Mucosa of rectum (tissue), 2 donors: ENCODE measurements around the gene SLCO1B1.
"Not testable (repeated sequence)": the region's sequence is repeated elsewhere in the genome, so short reads cannot be mapped to it uniquely, and the experiment has no call there.

ENCODE experiments used
- H3K27ac ChIP-seq, 2 donors: one replicate each; pipeline ENCODE4 v1.7.0; 2013; ENCODE audit warnings: inconsistent platforms in 2 of 2, low read depth in 2 of 2, low read length in 2 of 2
- H3K27me3 ChIP-seq, 2 donors: one replicate each; pipeline ENCODE4 v1.7.0; 2013; ENCODE audit warnings: low read length in 2 of 2; ENCODE audit not compliant: control insufficient read depth in 2 of 2, insufficient read depth in 2 of 2
- H3K36me3 ChIP-seq, 2 donors: one replicate each; pipeline ENCODE4 v1.7.0; 2013; ENCODE audit warnings: low read length in 2 of 2; ENCODE audit not compliant: control insufficient read depth in 2 of 2, insufficient read depth in 2 of 2
- H3K4me1 ChIP-seq, 2 donors: one replicate each; pipeline ENCODE4 v1.7.0; 2013; ENCODE audit warnings: low read length in 2 of 2, mild to moderate bottlenecking in 1 of 2; ENCODE audit not compliant: control insufficient read depth in 2 of 2, insufficient read depth in 2 of 2
- H3K4me3 ChIP-seq, 2 donors: one replicate each; pipeline ENCODE4 v1.7.0; 2013; ENCODE audit warnings: low read length in 2 of 2
- H3K9ac ChIP-seq, 2 donors: one replicate each; pipeline ENCODE4 v1.7.0; 2013; ENCODE audit warnings: low read length in 2 of 2, low read depth in 1 of 2, mild to moderate bottlenecking in 1 of 2
- H3K9me3 ChIP-seq, 2 donors: one replicate each; pipeline ENCODE4 v1.7.0; 2013; ENCODE audit warnings: low read length in 2 of 2; ENCODE audit not compliant: control insufficient read depth in 2 of 2
- donor health status: healthy.
- donor health status: Normal muscosa, but diverticular disease.

SLCO1B1 gene

DNA sequence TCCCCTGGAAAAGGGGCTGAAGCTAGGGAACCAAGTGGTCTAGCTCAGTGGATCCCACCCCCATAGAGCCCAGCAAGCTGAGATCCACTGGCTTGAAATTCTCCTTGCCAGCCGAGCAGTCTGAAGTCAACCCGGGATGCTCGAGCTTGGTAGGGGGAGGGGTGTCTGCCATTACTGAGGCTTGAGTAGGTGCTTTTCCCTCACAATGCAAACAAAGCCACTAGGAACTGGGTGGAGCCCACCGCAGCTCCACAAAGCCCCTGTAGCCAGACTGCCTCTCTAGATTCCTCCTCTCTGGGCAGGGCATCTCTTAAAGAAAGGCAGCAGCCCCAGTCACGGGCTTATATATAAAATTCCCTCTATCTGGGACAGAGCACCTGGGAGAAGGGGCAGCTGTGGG is 18.9 kb downstream of the SLCO1B1 start:
- not testable (repeated sequence) for H3K27ac ChIP-seq, H3K4me1 ChIP-seq, H3K36me3 ChIP-seq, H3K9me3 ChIP-seq, H3K9ac ChIP-seq, H3K4me3 ChIP-seq, H3K27me3 ChIP-seq

DNA sequence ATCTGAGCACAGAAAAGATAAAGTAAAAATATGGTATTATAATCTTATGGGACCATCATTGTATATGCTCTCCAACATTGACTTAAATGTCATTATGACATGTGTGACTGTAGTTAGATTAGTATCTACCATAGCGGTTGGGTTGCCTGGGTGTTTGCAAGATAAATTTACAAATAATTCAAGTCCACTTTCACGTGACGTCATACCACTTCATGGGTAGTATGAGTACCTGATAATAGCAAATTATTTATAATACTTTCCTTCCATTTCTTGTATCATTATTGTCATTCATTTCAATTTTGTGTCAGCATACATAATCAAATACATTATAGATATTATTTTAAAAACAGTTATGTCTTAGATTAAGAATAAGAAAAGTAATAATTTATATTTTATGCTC is 20.2 kb downstream of the SLCO1B1 start:
- Histone ChIP-seq H3K27me3 (no peaks in the 10 kb centered on the region), H3K27ac (no peak overlapping the region), H3K9ac (no peak overlapping the region), H3K4me3 (no peak overlapping the region), H3K36me3 (no peaks in the 10 kb centered on the region), H3K4me1 (no peaks in the 10 kb centered on the region), H3K9me3 (no peaks in the 10 kb centered on the region)

DNA sequence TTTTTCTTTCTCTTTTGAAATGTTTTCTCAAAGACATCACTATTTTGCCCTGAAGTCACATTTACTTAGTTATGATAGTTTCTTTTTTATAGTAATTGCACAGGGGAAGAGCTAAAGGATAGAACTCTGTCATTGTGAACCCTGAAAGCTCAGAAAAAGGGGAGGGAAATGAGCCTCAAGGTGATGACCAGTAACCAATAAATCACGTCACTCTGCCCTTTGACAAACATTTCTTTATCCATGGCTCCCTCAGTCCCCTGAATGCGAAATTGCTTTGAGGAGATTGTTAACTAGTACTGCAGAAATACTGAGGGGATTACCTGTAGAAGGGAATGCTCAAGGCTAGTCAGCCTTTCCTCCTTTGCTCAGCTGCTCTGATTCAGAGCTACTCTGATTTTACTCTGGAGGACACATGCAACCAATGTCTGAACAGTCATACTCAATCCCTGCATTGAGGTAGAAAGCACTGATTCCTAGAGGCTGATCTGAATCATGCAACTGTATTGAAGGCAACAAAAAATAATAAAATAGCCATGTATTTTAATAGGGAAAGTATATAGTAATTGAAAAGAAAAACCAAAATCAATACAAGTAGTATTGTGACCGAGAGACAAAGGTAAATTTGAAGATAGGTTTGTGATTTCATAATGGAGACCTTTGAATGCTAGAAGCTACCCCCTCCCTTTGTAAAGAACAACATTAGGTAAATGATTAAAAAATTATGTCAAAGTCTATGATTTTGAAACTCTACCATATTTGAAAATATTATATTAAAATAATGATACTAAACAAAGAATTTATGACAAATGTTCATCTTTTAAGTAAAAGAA is 24.7 kb downstream of the SLCO1B1 start:
- Histone ChIP-seq H3K27me3 (no peaks in the 10 kb centered on the region), H3K4me3 (no peak overlapping the region), H3K9me3 (no peaks in the 10 kb centered on the region), H3K36me3 (no peaks in the 10 kb centered on the region), H3K4me1 (no peaks in the 10 kb centered on the region), H3K27ac (no peak overlapping the region), H3K9ac (no peak overlapping the region)

DNA sequence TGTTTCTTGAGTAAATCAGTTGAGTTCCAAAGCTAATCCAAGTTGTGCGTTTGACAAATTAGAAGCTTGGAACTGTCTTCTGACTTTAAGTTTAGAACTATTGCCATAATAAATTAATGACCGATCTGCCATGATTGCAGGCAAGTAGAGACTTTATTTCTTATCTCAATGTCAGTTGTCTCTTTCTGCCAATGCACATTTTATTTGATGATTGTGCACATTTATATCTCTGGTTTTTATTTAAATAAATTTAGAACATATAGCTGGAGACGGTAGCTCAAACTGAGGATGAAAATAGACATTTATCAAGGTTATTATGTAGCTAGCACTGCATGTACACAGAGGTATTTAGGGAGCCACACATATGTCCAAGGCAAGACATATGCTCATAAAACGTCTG is 34.1 kb downstream of the SLCO1B1 start:
- no peaks in the 10 kb centered on the region for H3K36me3 ChIP-seq
- H3K27ac ChIP-seq, result no peak overlapping the region
- no peaks in the 10 kb centered on the region for H3K9me3 ChIP-seq
- H3K27me3 ChIP-seq, result no peaks in the 10 kb centered on the region
- no peak overlapping the region for H3K4me3 ChIP-seq
- no peak overlapping the region for H3K9ac ChIP-seq
- no peaks in the 10 kb centered on the region for H3K4me1 ChIP-seq

DNA sequence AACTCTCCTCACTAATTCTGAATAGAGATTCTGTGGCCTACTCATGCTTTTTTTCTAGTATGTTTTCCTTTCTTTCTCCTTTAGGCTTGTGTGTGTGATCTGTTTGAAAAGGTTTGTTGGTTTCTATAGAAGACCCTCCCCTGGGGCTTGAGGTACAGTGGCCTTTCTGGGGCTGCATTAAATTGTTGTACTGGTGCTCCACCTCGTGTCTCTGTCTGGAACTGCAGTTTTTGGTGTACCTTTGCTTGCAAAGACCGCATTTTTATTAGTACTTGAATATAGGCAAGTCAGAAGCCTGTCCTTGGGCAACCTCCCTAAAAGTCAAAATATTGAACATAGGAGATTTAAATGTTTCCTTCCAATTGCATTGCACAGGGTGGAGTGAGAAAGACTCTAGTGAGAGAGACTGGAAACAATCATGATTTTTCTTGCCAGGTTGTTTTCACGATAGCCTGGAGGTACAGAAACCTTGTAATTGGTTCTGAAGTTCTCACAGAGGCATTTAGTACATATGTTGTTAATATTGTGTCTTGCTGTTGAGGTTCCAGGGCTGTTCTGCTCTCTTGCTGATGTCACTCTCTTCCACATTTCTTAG is 39.0 kb downstream of the SLCO1B1 start:
- Histone ChIP-seq H3K27me3 (no peaks in the 10 kb centered on the region), H3K27ac (no peak overlapping the region), H3K4me1 (no peaks in the 10 kb centered on the region), H3K36me3 (no peaks in the 10 kb centered on the region), H3K9me3 (no peaks in the 10 kb centered on the region), H3K4me3 (no peak overlapping the region), H3K9ac (no peak overlapping the region)

DNA sequence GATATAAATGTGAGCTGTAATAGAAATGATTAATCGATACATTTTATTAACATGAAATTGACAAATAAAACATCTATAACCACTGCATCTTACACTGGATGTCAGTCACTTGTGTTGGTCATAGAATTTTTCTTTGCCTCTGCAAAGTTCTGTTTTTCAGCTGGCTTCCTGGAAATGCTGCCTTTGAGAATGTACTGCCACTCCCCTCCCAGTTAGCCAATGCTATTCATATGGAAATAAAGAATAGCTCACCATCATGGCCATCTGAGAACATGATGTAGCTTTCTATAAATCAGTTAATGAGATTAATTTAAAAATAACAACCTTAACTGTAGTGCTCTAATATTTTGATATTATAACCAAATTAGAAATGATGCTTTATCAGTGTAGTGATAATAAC is 41.1 kb downstream of the SLCO1B1 start:
- H3K4me1 ChIP-seq, result no peaks in the 10 kb centered on the region
- no peak overlapping the region for H3K4me3 ChIP-seq
- H3K9me3 ChIP-seq, result no peaks in the 10 kb centered on the region
- no peak overlapping the region for H3K27ac ChIP-seq
- H3K36me3 ChIP-seq, result no peaks in the 10 kb centered on the region
- H3K9ac ChIP-seq, result no peak overlapping the region
- H3K27me3 ChIP-seq, result no peaks in the 10 kb centered on the region

DNA sequence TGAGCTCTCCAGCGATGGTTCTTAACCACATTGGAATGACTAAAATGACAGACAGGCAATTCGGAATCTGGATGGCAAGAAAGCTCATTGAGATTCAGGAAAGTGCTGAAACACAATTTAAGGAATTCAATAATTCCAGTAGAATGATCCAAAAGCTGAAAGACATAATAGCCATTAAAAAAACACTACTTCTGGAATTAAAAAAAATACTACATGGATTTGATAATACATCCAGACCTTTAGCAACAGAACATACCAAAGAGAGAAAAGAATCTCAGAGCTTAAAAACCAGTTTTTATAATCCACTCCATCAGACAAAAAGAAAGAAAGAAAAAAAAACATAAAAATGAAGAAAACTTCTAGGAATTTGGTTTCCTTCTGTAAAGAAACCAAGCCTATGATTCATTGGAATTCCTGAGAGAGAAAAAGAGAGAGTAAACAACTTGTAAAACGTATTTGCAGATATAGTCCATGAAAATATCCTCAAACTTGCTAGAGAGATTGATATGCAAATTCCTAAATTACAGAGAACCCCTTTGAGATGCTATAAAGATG is 52.8 kb downstream of the SLCO1B1 start:
- Histone ChIP-seq H3K27me3 (no peaks in the 10 kb centered on the region), H3K4me3 (no peak overlapping the region), H3K36me3 (no peaks in the 10 kb centered on the region), H3K4me1 (no peaks in the 10 kb centered on the region), H3K9me3 (no peaks in the 10 kb centered on the region), H3K27ac (no peak overlapping the region), H3K9ac (no peak overlapping the region)

DNA sequence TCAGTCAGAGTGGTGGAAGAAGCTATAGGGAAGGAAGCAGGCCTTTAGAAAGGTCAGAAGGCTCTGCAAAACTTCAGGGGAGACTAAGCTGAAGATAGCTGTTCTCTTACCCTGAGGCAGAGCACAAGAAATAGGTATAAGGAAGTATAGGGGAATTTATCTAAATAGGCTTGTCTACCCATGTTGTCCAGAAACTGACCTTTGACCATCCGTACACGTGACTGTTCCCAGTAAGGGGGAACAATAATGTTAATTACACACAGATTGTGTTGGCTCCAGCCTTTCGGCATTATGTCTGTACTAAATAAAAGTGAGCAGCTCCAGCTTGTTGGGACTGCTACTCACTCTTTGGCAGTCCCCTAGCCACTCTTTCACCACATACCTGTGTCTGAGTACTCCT is 59.0 kb downstream of the SLCO1B1 start:
- no peaks in the 10 kb centered on the region for H3K36me3 ChIP-seq

DNA sequence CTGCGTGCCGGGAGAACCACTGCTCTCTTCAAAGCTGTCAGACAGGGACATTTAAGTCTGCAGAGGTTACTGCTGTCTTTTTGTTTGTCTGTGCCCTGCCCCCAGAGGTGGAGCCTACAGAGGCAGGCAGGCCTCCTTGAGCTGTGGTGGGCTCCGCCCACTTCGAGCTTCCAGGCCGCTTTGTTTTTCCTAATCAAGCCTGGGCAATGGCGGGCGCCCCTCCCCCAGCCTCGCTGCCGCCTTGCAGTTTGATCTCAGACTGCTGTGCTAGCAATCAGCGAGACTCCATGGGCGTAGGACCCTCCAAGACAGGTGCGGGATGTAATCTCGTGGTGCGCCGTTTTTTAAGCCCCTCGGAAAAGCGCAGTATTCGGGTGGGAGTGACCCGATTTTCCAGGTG is 83.4 kb downstream of the SLCO1B1 start:
- H3K36me3 ChIP-seq, H3K27me3 ChIP-seq, H3K27ac ChIP-seq, H3K9me3 ChIP-seq, H3K9ac ChIP-seq, H3K4me1 ChIP-seq, H3K4me3 ChIP-seq: not testable (repeated sequence)

More for the DNA sequence above, 59.0 kb downstream of the SLCO1B1 start:
- Histone ChIP-seq H3K9ac (no peak overlapping the region), H3K4me3 (no peak overlapping the region), H3K4me1 (no peaks in the 10 kb centered on the region), H3K27me3 (no peaks in the 10 kb centered on the region), H3K27ac (no peak overlapping the region), H3K9me3 (no peaks in the 10 kb centered on the region)

DNA sequence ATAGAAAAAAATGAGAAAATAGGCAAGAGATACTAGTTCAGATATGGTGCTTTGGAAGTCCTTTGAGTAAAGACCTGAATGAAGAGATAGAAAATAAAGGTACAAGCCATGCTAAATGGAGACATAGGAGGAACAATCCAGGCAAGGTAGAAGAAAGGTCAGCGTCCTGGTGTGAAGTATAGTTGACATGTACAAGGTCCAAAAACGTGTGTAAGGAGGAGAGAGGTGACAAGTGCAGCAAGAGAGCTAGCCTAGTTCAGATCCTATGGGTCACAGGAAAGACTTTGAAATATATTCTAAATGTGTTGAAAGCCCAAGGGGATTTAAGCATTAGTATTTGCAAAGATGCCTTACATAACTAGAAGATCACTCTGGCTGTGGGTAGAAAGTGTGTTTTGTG is 88.2 kb downstream of the SLCO1B1 start:
- no peak overlapping the region for H3K9ac ChIP-seq
- H3K27ac ChIP-seq, result no peak overlapping the region
- H3K4me1 ChIP-seq, result no peaks in the 10 kb centered on the region
- no peaks in the 10 kb centered on the region for H3K36me3 ChIP-seq
- H3K4me3 ChIP-seq, result no peak overlapping the region
- no peaks in the 10 kb centered on the region for H3K27me3 ChIP-seq
- H3K9me3 ChIP-seq, result peaks cover 0 to 2% of the 10 kb centered on the region in 2 donors
